Measurements from ENCODE around the gene MEIS1. TPM values are rescaled to one million over a fixed set of nuclear protein-coding genes. Genes with fewer than 3 reads are reported as not detected.

MEIS1 gene
- total RNA-seq, 1 donor from 2014 or later = not detected

GRCh38 chr2:66441581-66442320 lies 6.8 kb downstream of the MEIS1 start:
- no peak overlapping the region for H3K27ac Mint-ChIP-seq
- no peak overlapping the region for H3K4me3 Mint-ChIP-seq (ENCODE audit: low read depth)
- H3K36me3 Mint-ChIP-seq (ENCODE audit: low read depth) = peaks cover 5% of the 10 kb centered on the region
- intact Hi-C loops (cut with micrococcal nuclease) = loop anchor here (10.0 kb wide), 1 partner anchor 1593 kb away; no protein-coding TSS in a partner anchor
- H3K27me3 Mint-ChIP-seq (ENCODE audit: low read depth) = peaks cover 66% of the 10 kb centered on the region
- no peak for DNase-seq (ENCODE audit: low spot score)
- H3K9me3 Mint-ChIP-seq = no peaks in the 10 kb centered on the region
- H3K4me1 Mint-ChIP-seq (ENCODE audit: low read depth) = no peaks in the 10 kb centered on the region

GRCh38 chr2:66442516-66443185 lies 7.7 kb downstream of the MEIS1 start:
- no peak overlapping the region for H3K27ac Mint-ChIP-seq
- DNase-seq (ENCODE audit: low spot score) = no peak
- intact Hi-C loops (cut with micrococcal nuclease) = loop anchor here (10.0 kb wide), 1 partner anchor 1592 kb away; no protein-coding TSS in a partner anchor
- peaks cover 64% of the 10 kb centered on the region for H3K27me3 Mint-ChIP-seq (ENCODE audit: low read depth)
- H3K4me1 Mint-ChIP-seq (ENCODE audit: low read depth) = no peaks in the 10 kb centered on the region
- H3K36me3 Mint-ChIP-seq (ENCODE audit: low read depth) = peaks cover 5% of the 10 kb centered on the region
- H3K4me3 Mint-ChIP-seq (ENCODE audit: low read depth) = no peak overlapping the region
- no peaks in the 10 kb centered on the region for H3K9me3 Mint-ChIP-seq

- no peaks in the 10 kb centered on the region for H3K4me1 Mint-ChIP-seq (ENCODE audit: low read depth)
- H3K27ac Mint-ChIP-seq = no peak overlapping the region
- peaks cover 5% of the 10 kb centered on the region for H3K36me3 Mint-ChIP-seq (ENCODE audit: low read depth)
- peaks cover 60% of the 10 kb centered on the region for H3K27me3 Mint-ChIP-seq (ENCODE audit: low read depth)
- no peak overlapping the region for H3K4me3 Mint-ChIP-seq (ENCODE audit: low read depth)
- DNase-seq (ENCODE audit: low spot score) = no peak
- intact Hi-C loops (cut with micrococcal nuclease) = loop anchor here (10.0 kb wide), 1 partner anchor 1591 kb away; no protein-coding TSS in a partner anchor
- H3K9me3 Mint-ChIP-seq = no peaks in the 10 kb centered on the region
Observed at GRCh38 chr2:66443186-66443978, 8.5 kb downstream of the MEIS1 start.

GRCh38 chr2:66443979-66444861 lies 9.3 kb downstream of the MEIS1 start:
- no peak overlapping the region for H3K27ac Mint-ChIP-seq
- DNase-seq (ENCODE audit: low spot score) = no peak
- H3K4me1 Mint-ChIP-seq (ENCODE audit: low read depth) = no peaks in the 10 kb centered on the region
- no peaks in the 10 kb centered on the region for H3K9me3 Mint-ChIP-seq
- intact Hi-C loops (cut with micrococcal nuclease) = loop anchor here (2.0 to 10.0 kb wide), 2 partner anchors 15 to 1591 kb away; no protein-coding TSS in a partner anchor
- H3K27me3 Mint-ChIP-seq (ENCODE audit: low read depth) = peaks cover 54% of the 10 kb centered on the region
- no peak overlapping the region for H3K4me3 Mint-ChIP-seq (ENCODE audit: low read depth)
- H3K36me3 Mint-ChIP-seq (ENCODE audit: low read depth) = peaks cover 5% of the 10 kb centered on the region

GRCh38 chr2:66445076-66445924 lies 10.4 kb downstream of the MEIS1 start:
- intact Hi-C loops (cut with micrococcal nuclease) = loop anchor here (2.0 to 10.0 kb wide), 2 partner anchors 16 to 1590 kb away; no protein-coding TSS in a partner anchor

GRCh38 chr2:66445925-66446871 lies 11.3 kb downstream of the MEIS1 start:
- H3K27me3 Mint-ChIP-seq (ENCODE audit: low read depth) = peaks cover 35% of the 10 kb centered on the region
- H3K4me3 Mint-ChIP-seq (ENCODE audit: low read depth) = no peak overlapping the region
- H3K9me3 Mint-ChIP-seq = no peaks in the 10 kb centered on the region
- H3K36me3 Mint-ChIP-seq (ENCODE audit: low read depth) = no peaks in the 10 kb centered on the region
- DNase-seq (ENCODE audit: low spot score) = no peak
- H3K27ac Mint-ChIP-seq = no peak overlapping the region
- H3K4me1 Mint-ChIP-seq (ENCODE audit: low read depth) = no peaks in the 10 kb centered on the region
- intact Hi-C loops (cut with micrococcal nuclease) = loop anchor here (2.0 to 10.0 kb wide), 2 partner anchors 17 to 1589 kb away; no protein-coding TSS in a partner anchor

More at GRCh38 chr2:66445076-66445924, 10.4 kb downstream of the MEIS1 start:
- no peak for DNase-seq (ENCODE audit: low spot score)
- H3K27me3 Mint-ChIP-seq (ENCODE audit: low read depth) = peaks cover 43% of the 10 kb centered on the region
- peaks cover under 1% of the 10 kb centered on the region for H3K36me3 Mint-ChIP-seq (ENCODE audit: low read depth)
- no peaks in the 10 kb centered on the region for H3K4me1 Mint-ChIP-seq (ENCODE audit: low read depth)
- H3K9me3 Mint-ChIP-seq = no peaks in the 10 kb centered on the region
- H3K4me3 Mint-ChIP-seq (ENCODE audit: low read depth) = no peak overlapping the region
- H3K27ac Mint-ChIP-seq = no peak overlapping the region

GRCh38 chr2:66446941-66447340 lies 12.0 kb downstream of the MEIS1 start:
- intact Hi-C loops (cut with micrococcal nuclease) = loop anchor here (10.0 kb wide), 1 partner anchor 1588 kb away; no protein-coding TSS in a partner anchor
- no peaks in the 10 kb centered on the region for H3K36me3 Mint-ChIP-seq (ENCODE audit: low read depth)
- H3K27ac Mint-ChIP-seq = no peak overlapping the region
- no peaks in the 10 kb centered on the region for H3K9me3 Mint-ChIP-seq
- H3K27me3 Mint-ChIP-seq (ENCODE audit: low read depth) = peaks cover 28% of the 10 kb centered on the region
- H3K4me1 Mint-ChIP-seq (ENCODE audit: low read depth) = no peaks in the 10 kb centered on the region
- DNase-seq (ENCODE audit: low spot score) = no peak
- H3K4me3 Mint-ChIP-seq (ENCODE audit: low read depth) = no peak overlapping the region

- H3K9me3 Mint-ChIP-seq = no peaks in the 10 kb centered on the region
Observed at GRCh38 chr2:66447677-66448076, 12.8 kb downstream of the MEIS1 start.

GRCh38 chr2:66448136-66448991 lies 13.4 kb downstream of the MEIS1 start:
- H3K4me3 Mint-ChIP-seq (ENCODE audit: low read depth) = no peak overlapping the region
- H3K4me1 Mint-ChIP-seq (ENCODE audit: low read depth) = no peaks in the 10 kb centered on the region
- intact Hi-C loops (cut with micrococcal nuclease) = loop anchor here (10.0 kb wide), 1 partner anchor 1586 kb away; no protein-coding TSS in a partner anchor
- peaks cover 22% of the 10 kb centered on the region for H3K27me3 Mint-ChIP-seq (ENCODE audit: low read depth)
- H3K36me3 Mint-ChIP-seq (ENCODE audit: low read depth) = no peaks in the 10 kb centered on the region
- H3K27ac Mint-ChIP-seq = no peak overlapping the region
- no peaks in the 10 kb centered on the region for H3K9me3 Mint-ChIP-seq
- no peak for DNase-seq (ENCODE audit: low spot score)

More at GRCh38 chr2:66447677-66448076, 12.8 kb downstream of the MEIS1 start:
- Mint-ChIP-seq H3K27me3 (ENCODE audit: low read depth) (peaks cover 27% of the 10 kb centered on the region), H3K36me3 (ENCODE audit: low read depth) (no peaks in the 10 kb centered on the region), H3K27ac (no peak overlapping the region), H3K4me1 (ENCODE audit: low read depth) (no peaks in the 10 kb centered on the region), H3K4me3 (ENCODE audit: low read depth) (no peak overlapping the region)
- intact Hi-C loops (cut with micrococcal nuclease) = loop anchor here (10.0 kb wide), 1 partner anchor 1587 kb away; no protein-coding TSS in a partner anchor
- DNase-seq (ENCODE audit: low spot score) = no peak

GRCh38 chr2:66452214-66452613 lies 17.3 kb downstream of the MEIS1 start:
- Mint-ChIP-seq H3K27ac (no peak overlapping the region), H3K27me3 (ENCODE audit: low read depth) (peaks cover 6% of the 10 kb centered on the region), H3K9me3 (no peaks in the 10 kb centered on the region), H3K36me3 (ENCODE audit: low read depth) (no peaks in the 10 kb centered on the region), H3K4me1 (ENCODE audit: low read depth) (no peaks in the 10 kb centered on the region), H3K4me3 (ENCODE audit: low read depth) (no peak overlapping the region)
- DNase-seq (ENCODE audit: low spot score) = no peak
- intact Hi-C loops (cut with micrococcal nuclease) = no loop called here
